ES-I3 (cell line): ENCODE results near the gene UCK2.

Experiments used
- H3K36me3 ChIP-seq: 2 replicates; pipeline ENCODE4 v1.6.1; 2013; ENCODE audit warnings: mild to moderate bottlenecking, low read length, control low read depth, moderate library complexity; ENCODE audit not compliant: insufficient read depth
- H3K4me1 ChIP-seq: 2 replicates; pipeline ENCODE4 v1.6.1; 2013; ENCODE audit warnings: mild to moderate bottlenecking, control low read depth, low read length; ENCODE audit not compliant: insufficient read depth
- H3K9ac ChIP-seq: 2 replicates; pipeline ENCODE4 v1.6.1; 2013; ENCODE audit warnings: low read depth, mild to moderate bottlenecking, low read length, moderate library complexity
- H3K9me3 ChIP-seq: 2 replicates; pipeline ENCODE4 v1.6.1; 2013; ENCODE audit warnings: mild to moderate bottlenecking, low read length, moderate library complexity; ENCODE audit not compliant: control insufficient read depth, insufficient read depth

UCK2 gene

GRCh38 chr1:165886983-165887382 is 59.6 kb downstream of the UCK2 start:
- peaks cover 19% of the 10 kb centered on the region for H3K4me1 ChIP-seq
- no peaks in the 10 kb centered on the region for H3K9me3 ChIP-seq
- H3K36me3 ChIP-seq = no peaks in the 10 kb centered on the region; the same call in 1 of the 2 replicates
- H3K9ac ChIP-seq = no peak overlapping the region

GRCh38 chr1:165887877-165888551 is 60.6 kb downstream of the UCK2 start:
- Histone ChIP-seq H3K9ac (no peak overlapping the region), H3K4me1 (peaks cover 17% of the 10 kb centered on the region), H3K36me3 (no peaks in the 10 kb centered on the region; the same call in 1 of the 2 replicates), H3K9me3 (no peaks in the 10 kb centered on the region)

GRCh38 chr1:165888552-165888920 is 61.1 kb downstream of the UCK2 start:
- Histone ChIP-seq H3K4me1 (peaks cover 12% of the 10 kb centered on the region), H3K36me3 (no peaks in the 10 kb centered on the region; the same call in 1 of the 2 replicates)

GRCh38 chr1:165890684-165891083 is 63.3 kb downstream of the UCK2 start:
- Histone ChIP-seq H3K4me1 (no peaks in the 10 kb centered on the region), H3K9ac (no peak overlapping the region), H3K36me3 (peaks cover 9% of the 10 kb centered on the region), H3K9me3 (no peaks in the 10 kb centered on the region)

More at GRCh38 chr1:165888552-165888920, 61.1 kb downstream of the UCK2 start:
- Histone ChIP-seq H3K9ac (no peak overlapping the region), H3K9me3 (no peaks in the 10 kb centered on the region)

- no peak overlapping the region for H3K9ac ChIP-seq
- peaks cover 15% of the 10 kb centered on the region for H3K36me3 ChIP-seq
- no peaks in the 10 kb centered on the region for H3K9me3 ChIP-seq
- H3K4me1 ChIP-seq = no peaks in the 10 kb centered on the region
Measured at GRCh38 chr1:165891111-165891860, 63.9 kb downstream of the UCK2 start.

- no peaks in the 10 kb centered on the region for H3K9me3 ChIP-seq
- H3K9ac ChIP-seq = no peak overlapping the region
- peaks cover 21% of the 10 kb centered on the region for H3K36me3 ChIP-seq
- no peaks in the 10 kb centered on the region for H3K4me1 ChIP-seq
Measured at GRCh38 chr1:165892935-165893334, 65.5 kb downstream of the UCK2 start.

GRCh38 chr1:165893507-165893906 is 66.1 kb downstream of the UCK2 start:
- peaks cover 21% of the 10 kb centered on the region for H3K36me3 ChIP-seq
- no peaks in the 10 kb centered on the region for H3K4me1 ChIP-seq
- H3K9me3 ChIP-seq = no peaks in the 10 kb centered on the region
- H3K9ac ChIP-seq = no peak overlapping the region

- Histone ChIP-seq H3K9ac (no peak overlapping the region), H3K9me3 (no peaks in the 10 kb centered on the region), H3K4me1 (no peaks in the 10 kb centered on the region), H3K36me3 (peaks cover 23% of the 10 kb centered on the region)
Measured at GRCh38 chr1:165894591-165894990, 67.2 kb downstream of the UCK2 start.

GRCh38 chr1:165895451-165895871 is 68.0 kb downstream of the UCK2 start:
- Histone ChIP-seq H3K4me1 (no peaks in the 10 kb centered on the region), H3K9ac (no peak overlapping the region), H3K36me3 (peaks cover 23% of the 10 kb centered on the region), H3K9me3 (no peaks in the 10 kb centered on the region)

- no peaks in the 10 kb centered on the region for H3K9me3 ChIP-seq
- no peak overlapping the region for H3K9ac ChIP-seq
- H3K36me3 ChIP-seq = peaks cover 23% of the 10 kb centered on the region
- no peaks in the 10 kb centered on the region for H3K4me1 ChIP-seq
Measured at GRCh38 chr1:165896277-165896676, 68.9 kb downstream of the UCK2 start.

- Histone ChIP-seq H3K4me1 (no peaks in the 10 kb centered on the region), H3K36me3 (peaks cover 25% of the 10 kb centered on the region), H3K9ac (no peak overlapping the region), H3K9me3 (no peaks in the 10 kb centered on the region)
Measured at GRCh38 chr1:165897326-165898303, 70.2 kb downstream of the UCK2 start.

- no peaks in the 10 kb centered on the region for H3K9me3 ChIP-seq
- peaks cover 31% of the 10 kb centered on the region for H3K36me3 ChIP-seq
- no peaks in the 10 kb centered on the region for H3K4me1 ChIP-seq
- H3K9ac ChIP-seq = no peak overlapping the region
Measured at GRCh38 chr1:165898837-165899236, 71.4 kb downstream of the UCK2 start.

- Histone ChIP-seq H3K36me3 (peaks cover 27% of the 10 kb centered on the region), H3K9ac (no peak overlapping the region), H3K4me1 (no peaks in the 10 kb centered on the region), H3K9me3 (no peaks in the 10 kb centered on the region)
Measured at GRCh38 chr1:165899461-165899941, 72.1 kb downstream of the UCK2 start.
